ENCODE results near the gene CASK. TPM values are rescaled to one million over a fixed set of nuclear protein-coding genes. Genes with fewer than 3 reads are reported as not detected.

The CASK gene
- total RNA-seq, 2 donors from 2014 or later: 35.6 to 95.6 TPM

DNA sequence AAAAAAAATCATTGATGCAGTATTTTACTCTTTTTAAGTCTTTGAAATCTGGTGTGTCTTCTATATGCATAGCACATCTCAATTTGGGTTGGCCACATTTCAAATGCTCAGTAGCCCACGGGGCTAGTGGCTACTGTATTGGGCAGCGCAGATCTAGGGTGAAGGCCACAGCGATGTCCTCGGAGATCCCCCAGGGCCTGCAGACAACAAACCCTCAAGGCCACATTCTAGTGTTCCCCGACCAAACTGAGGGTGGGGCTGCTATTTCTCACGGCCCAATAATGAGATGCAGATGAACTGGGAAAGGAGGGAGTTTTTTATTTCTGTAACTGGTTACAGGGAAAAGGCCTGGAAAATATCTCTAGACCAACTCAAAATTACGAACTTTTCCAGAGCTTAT, 452.6 kb downstream of the CASK start:
- no peak overlapping the region for H3K4me3 Mint-ChIP-seq
- H3K27ac Mint-ChIP-seq: no peak overlapping the region
- ATAC-seq (replicated peaks): no peak
- no peaks in the 10 kb centered on the region for H3K36me3 Mint-ChIP-seq (ENCODE audit: low read depth)
- no peaks in the 10 kb centered on the region for H3K9me3 Mint-ChIP-seq
- no peaks in the 10 kb centered on the region for H3K27me3 Mint-ChIP-seq
- H3K4me1 Mint-ChIP-seq: no peaks in the 10 kb centered on the region

DNA sequence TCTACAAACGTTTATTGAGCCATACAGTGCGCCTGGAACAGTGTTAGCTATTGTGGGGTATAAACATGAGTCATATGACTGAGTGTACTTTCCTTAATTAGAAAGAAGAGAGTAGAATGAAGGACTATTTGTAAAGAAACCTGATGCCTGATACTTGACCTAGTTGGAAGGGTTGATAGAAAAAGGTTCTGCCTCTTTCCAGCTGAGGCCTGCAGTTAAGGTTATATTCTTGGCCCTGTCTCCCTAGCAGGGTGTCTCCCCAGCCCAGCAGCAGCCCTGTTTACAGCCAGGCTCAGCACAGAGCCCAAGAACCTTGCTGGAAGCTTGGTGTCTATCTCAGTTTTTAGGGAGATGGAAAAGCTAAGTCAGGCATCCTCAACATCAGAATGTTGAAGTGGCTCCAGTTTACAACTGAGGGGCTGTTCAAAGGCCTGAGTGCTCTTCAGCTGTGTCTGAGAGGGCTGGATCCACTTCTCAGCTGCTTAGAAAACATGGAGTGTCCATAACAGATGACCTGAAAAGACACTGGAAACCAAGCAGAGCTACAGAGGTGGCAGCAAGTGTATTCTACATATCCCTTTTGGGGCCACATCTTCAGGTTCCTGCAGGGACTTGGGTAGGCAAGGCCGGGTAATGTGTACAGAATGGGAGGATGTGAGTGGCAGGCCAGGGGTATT, 454.6 kb downstream of the CASK start:
- Mint-ChIP-seq H3K4me1 (no peaks in the 10 kb centered on the region), H3K9me3 (no peaks in the 10 kb centered on the region), H3K27ac (no peak overlapping the region), H3K4me3 (no peak overlapping the region), H3K27me3 (no peaks in the 10 kb centered on the region), H3K36me3 (ENCODE audit: low read depth) (no peaks in the 10 kb centered on the region)
- no peak for ATAC-seq (replicated peaks)

Other genes with a start within 250 kb of the CASK start
- gene GPR34, start 234.6 kb downstream of the CASK start, total RNA-seq: under 1 TPM; 0.15 to 0.26 TPM
- gene GPR82, start 199.4 kb downstream of the CASK start, total RNA-seq: not detected

Measured in activated T-helper 17 cell treated with anti-CD3 and anti-CD28 coated beads, Interleukin-2, amount 50 U/mL, for 72 hours (primary cell).